MCF 10A (cell line): ENCODE data around the gene ZNF462. TPM values are rescaled to one million over a fixed set of nuclear protein-coding genes. Genes with fewer than 3 reads are reported as not detected.

Source experiments
- BruUV-seq: library from RNA; stranded (reverse); fragments of 400-500 nt; replicated peaks from 2 replicates; lab custom pipeline; 2021; lab: Mats Ljungman, UMichigan
- CTCF ChIA-PET: fragments of 300-600 bp; sonication (Branson Sonifier 250); formaldehyde crosslinking; extraction: SDS; loops from one replicate; lab custom pipeline; 2021; ENCODE audit warnings: antibody characterized with exemption, inconsistent platforms; lab: Yijun Ruan, JAX
- POLR2A ChIA-PET: fragments of 300-600, 350-650 bp; sonication (Branson Sonifier 250); formaldehyde crosslinking; extraction: SDS; loops from one replicate; lab custom pipeline; 2020; ENCODE audit warnings: antibody characterized with exemption, inconsistent platforms; lab: Yijun Ruan, JAX
- DNase-seq: peaks from one replicate; pipeline ENCODE4 v3.0.0-alpha.2; 2018; ENCODE audit not compliant: unreplicated experiment
- H3K27ac Mint-ChIP-seq: one replicate; pipeline ENCODE4 v1.8.0; 2022; ENCODE audit warnings: mild to moderate bottlenecking, low read depth, mixed read lengths; ENCODE audit not compliant: unreplicated experiment
- H3K27me3 Mint-ChIP-seq: one replicate; pipeline ENCODE4 v1.8.0; 2022; ENCODE audit warnings: mixed read lengths; ENCODE audit not compliant: insufficient read depth, unreplicated experiment
- H3K36me3 Mint-ChIP-seq: one replicate; pipeline ENCODE4 v1.8.0; 2022; ENCODE audit warnings: mild to moderate bottlenecking, moderate library complexity, mixed read lengths; ENCODE audit not compliant: insufficient read depth, unreplicated experiment
- H3K4me1 Mint-ChIP-seq: one replicate; pipeline ENCODE4 v1.8.0; 2022; ENCODE audit warnings: mixed read lengths; ENCODE audit not compliant: insufficient read depth, unreplicated experiment
- H3K4me3 Mint-ChIP-seq: one replicate; pipeline ENCODE4 v1.8.0; 2022; ENCODE audit warnings: mild to moderate bottlenecking, moderate library complexity, mixed read lengths; ENCODE audit not compliant: unreplicated experiment
- H3K9me3 Mint-ChIP-seq: one replicate; pipeline ENCODE4 v1.8.0; 2022; ENCODE audit warnings: mixed read lengths; ENCODE audit not compliant: unreplicated experiment
- intact Hi-C: fragments of 100-400 bp; cut with micrococcal nuclease; formaldehyde crosslinking; loops from 2 replicates; pipeline ENCODE4 v1.14.1; 2022
- total RNA-seq: library from RNA; stranded (reverse); gene quantifications from 2 replicates; pipeline ENCODE4 v1.2.3, GENCODE V29; 2022
- TF ChIP-seq, protein P1 (sequence below): fragments of 200-600 bp; IDR thresholded peaks from one replicate; pipeline ENCODE4 v1.8.0; 2022; ENCODE audit warnings: antibody characterized with exemption, mild to moderate bottlenecking; ENCODE audit not compliant: unreplicated experiment

Gene ZNF462
- total RNA-seq, 1 experiment from 2014 or later: 47.2 TPM

DNA sequence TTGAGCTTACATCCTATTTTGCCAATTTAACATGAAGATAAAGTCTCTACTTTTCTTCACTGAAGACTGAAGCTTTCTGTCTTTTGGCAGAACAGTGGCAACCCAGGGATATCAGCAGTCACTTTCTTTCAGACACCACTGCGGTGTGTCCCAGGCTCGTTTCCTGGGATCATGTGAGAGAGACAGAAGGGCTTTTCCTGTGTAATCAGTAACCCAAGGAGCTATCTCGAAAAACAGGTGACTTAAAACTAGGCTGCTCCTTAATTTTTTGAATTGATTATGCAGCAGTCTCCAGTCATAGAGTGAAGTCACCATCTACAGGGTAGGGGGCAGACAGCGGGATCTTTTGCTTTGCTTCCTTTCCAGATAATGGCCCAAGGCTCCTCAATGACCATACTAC is 68.5 kb downstream of the ZNF462 start:
- Mint-ChIP-seq H3K36me3 (peaks cover 91% of the 10 kb centered on the region), H3K4me1 (no peaks in the 10 kb centered on the region), H3K4me3 (no peak overlapping the region), H3K9me3 (no peaks in the 10 kb centered on the region), H3K27me3 (no peaks in the 10 kb centered on the region), H3K27ac (peak overlapping the region; percentile 23)
- ChIA-PET POLR2A (interaction anchor here (0.6 to 1.6 kb wide), 2 partner anchors 11 to 14 kb away, joined by 3 to 4 read pairs; no protein-coding TSS in a partner anchor), CTCF (interaction anchor here (0.6 to 1.1 kb wide), 5 partner anchors 10 to 937 kb away, joined by 3 to 5 read pairs (median 3); no protein-coding TSS in a partner anchor)
- intact Hi-C loops: no loop called here
- DNase-seq: no peak
- no TSS peak for BruUV-seq
- TF ChIP-seq, protein P1, sequence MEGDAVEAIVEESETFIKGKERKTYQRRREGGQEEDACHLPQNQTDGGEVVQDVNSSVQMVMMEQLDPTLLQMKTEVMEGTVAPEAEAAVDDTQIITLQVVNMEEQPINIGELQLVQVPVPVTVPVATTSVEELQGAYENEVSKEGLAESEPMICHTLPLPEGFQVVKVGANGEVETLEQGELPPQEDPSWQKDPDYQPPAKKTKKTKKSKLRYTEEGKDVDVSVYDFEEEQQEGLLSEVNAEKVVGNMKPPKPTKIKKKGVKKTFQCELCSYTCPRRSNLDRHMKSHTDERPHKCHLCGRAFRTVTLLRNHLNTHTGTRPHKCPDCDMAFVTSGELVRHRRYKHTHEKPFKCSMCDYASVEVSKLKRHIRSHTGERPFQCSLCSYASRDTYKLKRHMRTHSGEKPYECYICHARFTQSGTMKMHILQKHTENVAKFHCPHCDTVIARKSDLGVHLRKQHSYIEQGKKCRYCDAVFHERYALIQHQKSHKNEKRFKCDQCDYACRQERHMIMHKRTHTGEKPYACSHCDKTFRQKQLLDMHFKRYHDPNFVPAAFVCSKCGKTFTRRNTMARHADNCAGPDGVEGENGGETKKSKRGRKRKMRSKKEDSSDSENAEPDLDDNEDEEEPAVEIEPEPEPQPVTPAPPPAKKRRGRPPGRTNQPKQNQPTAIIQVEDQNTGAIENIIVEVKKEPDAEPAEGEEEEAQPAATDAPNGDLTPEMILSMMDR: no peak

DNA sequence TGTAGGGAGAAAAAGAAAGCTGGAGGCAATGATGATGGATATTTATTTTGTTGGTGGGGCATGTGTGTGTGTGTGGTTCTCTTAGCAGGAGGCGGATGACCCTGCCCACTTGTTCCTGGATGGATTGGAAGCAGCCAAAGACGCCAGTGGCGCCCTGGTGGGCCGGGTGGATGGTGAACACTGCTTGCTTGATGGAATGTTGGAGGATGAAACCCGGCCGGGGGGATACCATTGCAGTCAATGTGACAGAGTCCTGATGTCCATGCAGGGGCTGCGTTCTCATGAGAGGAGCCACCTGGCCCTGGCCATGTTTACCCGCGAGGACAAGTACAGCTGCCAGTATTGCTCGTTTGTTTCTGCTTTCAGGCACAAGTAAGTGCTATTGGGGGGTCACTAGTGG is 69.2 kb downstream of the ZNF462 start:
- Mint-ChIP-seq H3K27ac (peak overlapping the region; percentile 23), H3K4me1 (no peaks in the 10 kb centered on the region), H3K9me3 (no peaks in the 10 kb centered on the region), H3K4me3 (no peak overlapping the region), H3K36me3 (peaks cover 92% of the 10 kb centered on the region), H3K27me3 (no peaks in the 10 kb centered on the region)
- no TSS peak for BruUV-seq
- POLR2A ChIA-PET: interaction anchor here (0.7 to 1.6 kb wide), 2 partner anchors 13 to 15 kb away, joined by 3 read pairs; no protein-coding TSS in a partner anchor
- no peak for DNase-seq
- TF ChIP-seq, protein P1: no peak
- CTCF ChIA-PET: interaction anchor here (0.5 to 1.1 kb wide), 4 partner anchors 11 to 224 kb away, joined by 3 to 4 read pairs (median 3); no protein-coding TSS in a partner anchor
- intact Hi-C loops: no loop called here

DNA sequence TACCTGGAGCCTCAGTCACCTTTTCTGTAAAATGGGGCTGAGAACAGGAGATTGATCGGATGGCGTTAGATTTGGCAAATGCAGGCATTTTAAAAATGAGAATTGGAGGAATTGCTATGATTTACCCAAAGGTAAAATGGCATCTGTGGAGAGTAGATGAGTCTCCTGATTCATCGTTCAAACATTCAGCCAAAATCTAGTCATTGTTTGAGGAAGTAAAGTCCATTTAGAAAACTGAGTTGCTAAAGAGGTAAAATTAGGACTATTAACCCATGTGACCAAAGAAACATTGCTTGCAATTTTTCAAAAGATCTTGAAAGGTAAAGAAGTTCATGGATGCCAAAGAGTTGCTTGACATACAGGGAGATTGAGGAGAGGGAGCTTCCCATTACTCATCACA is 69.7 kb downstream of the ZNF462 start:
- H3K36me3 Mint-ChIP-seq: peaks cover 92% of the 10 kb centered on the region
- no peak overlapping the region for H3K4me3 Mint-ChIP-seq
- H3K9me3 Mint-ChIP-seq: no peaks in the 10 kb centered on the region
- no TSS peak for BruUV-seq
- intact Hi-C loops: no loop called here
- DNase-seq: no peak
- TF ChIP-seq, protein P1: no peak
- no peaks in the 10 kb centered on the region for H3K27me3 Mint-ChIP-seq
- H3K27ac Mint-ChIP-seq: peak overlapping the region; percentile 23
- POLR2A ChIA-PET: interaction anchor here (0.7 kb wide), 1 partner anchor 15 kb away, joined by 3 read pairs; no protein-coding TSS in a partner anchor
- no peaks in the 10 kb centered on the region for H3K4me1 Mint-ChIP-seq
- CTCF ChIA-PET: interaction anchor here (0.5 to 0.9 kb wide), 3 partner anchors 183 to 223 kb away, joined by 3 to 4 read pairs (median 3); no protein-coding TSS in a partner anchor

DNA sequence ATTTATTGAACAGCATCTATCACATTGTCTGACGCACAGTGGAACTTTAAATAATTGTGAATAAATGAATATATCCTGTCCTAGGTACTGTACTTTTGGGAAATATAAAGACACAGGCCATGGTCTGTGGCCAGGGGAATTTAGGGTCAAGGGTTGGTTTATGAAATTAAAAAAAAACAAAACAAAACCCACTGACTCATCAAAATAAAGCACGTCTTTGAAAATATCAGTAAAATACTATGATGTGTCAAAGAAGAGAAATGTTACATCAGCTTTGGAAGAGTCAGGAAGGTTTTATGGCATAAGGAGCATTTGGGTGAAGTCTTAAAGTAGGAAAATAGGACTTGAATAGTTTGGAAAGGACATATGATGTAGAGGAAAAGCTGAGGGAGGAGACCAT is 70.5 kb downstream of the ZNF462 start:
- Mint-ChIP-seq H3K4me1 (no peaks in the 10 kb centered on the region), H3K27ac (no peak overlapping the region), H3K9me3 (no peaks in the 10 kb centered on the region), H3K27me3 (no peaks in the 10 kb centered on the region), H3K36me3 (peaks cover 91% of the 10 kb centered on the region), H3K4me3 (no peak overlapping the region)
- ChIA-PET CTCF (interaction anchor here (1.1 kb wide), 1 partner anchor 8 kb away, joined by 4 read pairs; no protein-coding TSS in a partner anchor), POLR2A (no interaction called here)
- TF ChIP-seq, protein P1: no peak
- DNase-seq: no peak
- intact Hi-C loops: no loop called here
- no TSS peak for BruUV-seq
